ENCODE results near the gene KLRC4.
"Not testable (repeated sequence)": the region's sequence is repeated elsewhere in the genome, so short reads cannot be mapped to it uniquely, and the experiment has no call there.

GRCh38 chr12:10430623-10431022 is 21.1 kb upstream of the KLRC4 start:
- TF ChIP-seq CTCF (IDR thresholded peaks at IDR 0.05; ENCODE audit: low read length); EZH2 (IDR thresholded peaks at IDR 0.05; ENCODE audit: borderline replicate concordance, low read length): not testable (repeated sequence)

Measured in OCI-LY1 (cell line).